Stomach (tissue), 4 donors: ENCODE results near the gene TFF2.

Source experiments
- POLR2A ChIP-seq, 4 donors: fragments of 450-650 bp; IDR thresholded peaks; one replicate each; pipeline ENCODE4 v1.6.1; 2016; ENCODE audit warnings: antibody characterized with exemption in 4 of 4, control low read depth in 2 of 4, mild to moderate bottlenecking in 1 of 4, moderate library complexity in 1 of 4
- POLR2AphosphoS5 ChIP-seq, 3 donors: sonication (generic); formaldehyde crosslinking; IDR thresholded peaks; one replicate each; pipeline ENCODE4 v1.6.1; 2016; ENCODE audit warnings: antibody characterized with exemption in 3 of 3
- TF ChIP-seq, protein P1 (sequence below), 7 experiments: fragments of 450-650 bp in 4 of 7; fragments of 200-600 bp in 3 of 7; sonication (generic) in 3 of 7; IDR thresholded peaks; one replicate each; pipeline ENCODE4 v1.5.1; 2016 to 2019; ENCODE audit warnings: antibody characterized with exemption in 7 of 7, control low read depth in 2 of 7, mild to moderate bottlenecking in 1 of 7

DNA sequence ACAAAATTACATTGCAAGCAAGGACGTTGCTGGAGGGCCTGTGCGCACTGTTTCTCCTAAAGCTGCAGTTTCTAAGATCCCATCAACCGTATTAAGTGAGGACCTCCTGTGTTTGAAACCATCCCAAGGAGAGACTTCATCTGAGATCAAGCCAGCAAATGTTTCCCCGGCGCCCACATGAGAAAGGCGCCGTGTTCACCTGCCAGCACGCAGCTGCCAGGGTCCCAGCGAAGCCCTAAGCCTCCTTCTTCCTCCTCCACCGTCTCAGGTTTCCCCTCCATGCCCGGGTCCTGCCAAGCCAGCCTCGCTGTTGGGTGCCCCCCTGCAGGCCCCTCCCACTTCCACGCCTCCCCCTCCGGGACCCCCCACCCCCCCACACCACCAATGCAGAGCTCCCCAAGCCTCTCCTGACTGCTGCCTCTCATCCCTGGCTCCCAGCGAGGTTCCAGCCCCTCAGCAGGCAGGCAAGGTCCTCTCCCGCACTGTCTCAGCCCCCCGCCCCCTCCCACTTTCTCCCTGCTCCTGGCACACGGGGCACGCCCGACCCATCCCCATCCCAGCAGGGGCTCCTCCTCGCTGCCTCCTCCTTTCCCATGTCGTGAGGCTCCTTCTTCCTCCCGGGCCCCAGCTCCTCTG, 24.2 kb upstream of the TFF2 start:
- TF ChIP-seq, protein P1, sequence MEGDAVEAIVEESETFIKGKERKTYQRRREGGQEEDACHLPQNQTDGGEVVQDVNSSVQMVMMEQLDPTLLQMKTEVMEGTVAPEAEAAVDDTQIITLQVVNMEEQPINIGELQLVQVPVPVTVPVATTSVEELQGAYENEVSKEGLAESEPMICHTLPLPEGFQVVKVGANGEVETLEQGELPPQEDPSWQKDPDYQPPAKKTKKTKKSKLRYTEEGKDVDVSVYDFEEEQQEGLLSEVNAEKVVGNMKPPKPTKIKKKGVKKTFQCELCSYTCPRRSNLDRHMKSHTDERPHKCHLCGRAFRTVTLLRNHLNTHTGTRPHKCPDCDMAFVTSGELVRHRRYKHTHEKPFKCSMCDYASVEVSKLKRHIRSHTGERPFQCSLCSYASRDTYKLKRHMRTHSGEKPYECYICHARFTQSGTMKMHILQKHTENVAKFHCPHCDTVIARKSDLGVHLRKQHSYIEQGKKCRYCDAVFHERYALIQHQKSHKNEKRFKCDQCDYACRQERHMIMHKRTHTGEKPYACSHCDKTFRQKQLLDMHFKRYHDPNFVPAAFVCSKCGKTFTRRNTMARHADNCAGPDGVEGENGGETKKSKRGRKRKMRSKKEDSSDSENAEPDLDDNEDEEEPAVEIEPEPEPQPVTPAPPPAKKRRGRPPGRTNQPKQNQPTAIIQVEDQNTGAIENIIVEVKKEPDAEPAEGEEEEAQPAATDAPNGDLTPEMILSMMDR (IDR thresholded peaks at IDR 0.05) = no peak
- TF ChIP-seq POLR2A (IDR thresholded peaks at IDR 0.05) (no peak), POLR2AphosphoS5 (IDR thresholded peaks at IDR 0.05) (no peak)
